GM18505 (cell line): Measurements from ENCODE around the gene MRPL50.

Experiments used
- ATAC-seq: cut with Tn5 transposase; IDR thresholded peaks from one replicate; pipeline ENCODE4 v1.9.1; 2021; ENCODE audit not compliant: unreplicated experiment
- POLR2A ChIP-seq: IDR thresholded peaks from 4 replicates; pipeline ENCODE4 v1.6.1; 2011; ENCODE audit warnings: borderline replicate concordance; ENCODE audit not compliant: insufficient read depth, insufficient read length; ENCODE audit errors: extremely low read depth

The MRPL50 gene

GRCh38 chr9:101360647-101361046 lies 37.8 kb downstream of the MRPL50 start:
- TF ChIP-seq POLR2A: no peak
- no peak for ATAC-seq

- ATAC-seq: no peak
- no peak for TF ChIP-seq POLR2A
Measured at GRCh38 chr9:101359679-101360078, 38.7 kb downstream of the MRPL50 start.

GRCh38 chr9:101356619-101357018 lies 41.8 kb downstream of the MRPL50 start:
- ATAC-seq: no peak
- TF ChIP-seq POLR2A: no peak

GRCh38 chr9:101354765-101355708 lies 43.4 kb downstream of the MRPL50 start:
- TF ChIP-seq POLR2A: no peak
- no peak for ATAC-seq

- no peak for TF ChIP-seq POLR2A
- ATAC-seq: no peak
Measured at GRCh38 chr9:101354143-101354764, 44.2 kb downstream of the MRPL50 start.

- no peak for ATAC-seq
- TF ChIP-seq POLR2A: no peak
Measured at GRCh38 chr9:101353683-101354082, 44.7 kb downstream of the MRPL50 start.

GRCh38 chr9:101352892-101353463 lies 45.4 kb downstream of the MRPL50 start:
- ATAC-seq: no peak
- TF ChIP-seq POLR2A: no peak

- TF ChIP-seq POLR2A: no peak
- ATAC-seq: no peak
Measured at GRCh38 chr9:101350285-101350684, 48.1 kb downstream of the MRPL50 start.

- ATAC-seq: no peak
- no peak for TF ChIP-seq POLR2A
Measured at GRCh38 chr9:101342595-101342994, 55.8 kb downstream of the MRPL50 start.

- ATAC-seq: no peak
- TF ChIP-seq POLR2A: no peak
Measured at GRCh38 chr9:101341958-101342357, 56.5 kb downstream of the MRPL50 start.
